Nephron (organoid): ENCODE results near the gene FBXO11.
A peak's percentile ranks its signal among the peaks of the same experiment; 100 is the strongest.
"Not testable (repeated sequence)": the region's sequence is repeated elsewhere in the genome, so short reads cannot be mapped to it uniquely, and the experiment has no call there.

Experiments
- H3K27ac Mint-ChIP-seq, 3 experiments: 2 replicates each; pipeline ENCODE4 v1.8.0; 2020; ENCODE audit warnings: mixed read lengths in 3 of 3, mild to moderate bottlenecking in 2 of 3, moderate library complexity in 1 of 3
- H3K27me3 Mint-ChIP-seq: 2 replicates; pipeline ENCODE4 v1.8.0; 2021; ENCODE audit warnings: low read depth, mild to moderate bottlenecking, moderate library complexity, mixed read lengths
- H3K36me3 Mint-ChIP-seq: 2 replicates; pipeline ENCODE4 v1.8.0; 2020; ENCODE audit warnings: low read depth, mixed read lengths
- H3K4me1 Mint-ChIP-seq: 2 replicates; pipeline ENCODE4 v1.8.0; 2020; ENCODE audit warnings: mixed read lengths
- H3K4me3 Mint-ChIP-seq, 3 experiments: 2 replicates each; pipeline ENCODE4 v1.8.0; 2020; ENCODE audit warnings: mild to moderate bottlenecking in 3 of 3, mixed read lengths in 3 of 3, moderate library complexity in 2 of 3
- H3K9me3 Mint-ChIP-seq: 2 replicates; pipeline ENCODE4 v1.8.0; 2020; ENCODE audit warnings: mixed read lengths
- TF ChIP-seq, protein P1 (sequence below), 3 experiments: fragments of 200-600 bp; sonication (generic); IDR thresholded peaks; one replicate each; pipeline ENCODE4 v1.5.0; 2021; ENCODE audit warnings: antibody characterized with exemption in 3 of 3; ENCODE audit not compliant: unreplicated experiment in 3 of 3

Gene FBXO11

DNA sequence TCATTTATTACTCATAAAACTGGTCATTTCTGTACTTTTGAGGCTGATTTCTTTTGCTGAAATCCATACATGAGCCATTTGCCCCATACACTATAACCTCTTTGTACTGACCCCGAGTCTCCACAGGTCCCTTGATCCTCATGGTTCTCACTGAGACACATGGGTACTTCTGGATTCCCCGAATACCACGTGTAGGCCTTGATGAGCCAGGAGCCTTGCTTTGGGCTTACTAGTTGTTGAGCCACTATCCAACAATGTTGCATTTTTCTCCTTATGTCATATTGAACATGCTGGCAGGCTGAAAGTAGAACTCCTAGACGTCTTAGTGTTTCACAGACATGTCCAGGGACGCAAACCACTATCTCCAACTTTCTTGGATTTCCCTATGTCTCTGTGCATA is 2.4 kb upstream of the FBXO11 start:
- H3K36me3 Mint-ChIP-seq, result no peaks in the 10 kb centered on the region
- H3K27ac Mint-ChIP-seq, result peak overlapping the region in 2 of 3 experiments; percentile 5 to 14
- H3K4me3 Mint-ChIP-seq, result peak overlapping the region; percentile 35 to 58 (median 56)
- H3K27me3 Mint-ChIP-seq, result no peaks in the 10 kb centered on the region
- peaks cover 3% of the 10 kb centered on the region for H3K9me3 Mint-ChIP-seq
- TF ChIP-seq, protein P1, sequence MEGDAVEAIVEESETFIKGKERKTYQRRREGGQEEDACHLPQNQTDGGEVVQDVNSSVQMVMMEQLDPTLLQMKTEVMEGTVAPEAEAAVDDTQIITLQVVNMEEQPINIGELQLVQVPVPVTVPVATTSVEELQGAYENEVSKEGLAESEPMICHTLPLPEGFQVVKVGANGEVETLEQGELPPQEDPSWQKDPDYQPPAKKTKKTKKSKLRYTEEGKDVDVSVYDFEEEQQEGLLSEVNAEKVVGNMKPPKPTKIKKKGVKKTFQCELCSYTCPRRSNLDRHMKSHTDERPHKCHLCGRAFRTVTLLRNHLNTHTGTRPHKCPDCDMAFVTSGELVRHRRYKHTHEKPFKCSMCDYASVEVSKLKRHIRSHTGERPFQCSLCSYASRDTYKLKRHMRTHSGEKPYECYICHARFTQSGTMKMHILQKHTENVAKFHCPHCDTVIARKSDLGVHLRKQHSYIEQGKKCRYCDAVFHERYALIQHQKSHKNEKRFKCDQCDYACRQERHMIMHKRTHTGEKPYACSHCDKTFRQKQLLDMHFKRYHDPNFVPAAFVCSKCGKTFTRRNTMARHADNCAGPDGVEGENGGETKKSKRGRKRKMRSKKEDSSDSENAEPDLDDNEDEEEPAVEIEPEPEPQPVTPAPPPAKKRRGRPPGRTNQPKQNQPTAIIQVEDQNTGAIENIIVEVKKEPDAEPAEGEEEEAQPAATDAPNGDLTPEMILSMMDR (IDR thresholded peaks at IDR 0.05; ENCODE audit: unreplicated experiment in 3 of 3), result no peak
- H3K4me1 Mint-ChIP-seq, result peaks cover 8% of the 10 kb centered on the region

GRCh38 chr2:47907039-47907781 is 912 bp upstream of the FBXO11 start:
- TF ChIP-seq, protein P1 (IDR thresholded peaks at IDR 0.05; ENCODE audit: unreplicated experiment in 3 of 3), result peak in 1 of 3 experiments; percentile 73
- H3K36me3 Mint-ChIP-seq, result no peaks in the 10 kb centered on the region
- peaks cover 20% of the 10 kb centered on the region for H3K4me1 Mint-ChIP-seq
- peak overlapping the region; percentile 87 to 89 (median 89) for H3K4me3 Mint-ChIP-seq
- H3K9me3 Mint-ChIP-seq, result no peaks in the 10 kb centered on the region
- H3K27me3 Mint-ChIP-seq, result no peaks in the 10 kb centered on the region
- peak overlapping the region; percentile 94 to 98 (median 98) for H3K27ac Mint-ChIP-seq

DNA sequence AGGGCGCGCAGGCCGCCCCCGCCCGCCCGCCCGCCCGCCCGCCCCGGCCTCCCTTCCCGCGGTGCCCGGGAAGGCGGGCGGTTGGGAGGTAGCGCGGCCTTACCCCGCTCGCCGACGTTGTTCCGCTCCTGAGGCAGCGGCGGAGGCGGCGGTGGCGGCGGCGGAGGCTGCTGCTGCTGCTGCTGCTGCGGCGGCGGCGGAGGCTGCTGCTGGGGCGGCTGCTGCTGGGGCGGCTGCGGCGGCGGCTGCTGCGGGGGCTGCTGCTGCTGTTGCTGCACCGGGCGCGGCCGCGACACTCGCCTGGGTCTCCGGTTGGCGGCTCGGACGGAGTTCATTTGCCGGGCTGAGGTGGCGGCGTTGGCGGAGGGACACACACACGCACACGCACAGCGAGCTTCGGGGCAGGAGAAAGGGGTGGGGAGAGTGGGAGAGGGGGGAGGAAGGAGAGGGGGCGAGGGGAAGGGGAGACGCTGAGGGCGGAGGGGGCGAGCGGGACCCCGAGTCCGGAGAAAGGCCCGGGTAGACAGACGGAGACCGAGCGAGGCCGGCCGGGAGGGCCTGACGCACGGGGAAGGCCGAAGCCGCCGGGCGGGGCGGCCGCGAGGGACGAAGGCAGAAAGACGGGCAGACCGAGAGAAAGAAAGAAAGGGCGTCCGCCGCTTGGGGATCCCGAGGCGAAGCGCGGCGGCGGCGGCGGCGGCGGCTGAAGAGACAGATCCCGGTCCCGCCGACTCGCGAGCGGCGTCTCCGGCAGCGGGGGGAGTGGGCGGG is 727 bp downstream of the FBXO11 start:
- peak overlapping the region; percentile 87 to 89 (median 89) for H3K4me3 Mint-ChIP-seq
- H3K9me3 Mint-ChIP-seq, result no peaks in the 10 kb centered on the region
- peak overlapping the region; percentile 94 to 98 (median 98) for H3K27ac Mint-ChIP-seq
- no peaks in the 10 kb centered on the region for H3K36me3 Mint-ChIP-seq
- H3K27me3 Mint-ChIP-seq, result no peaks in the 10 kb centered on the region
- peaks cover 22% of the 10 kb centered on the region for H3K4me1 Mint-ChIP-seq
- TF ChIP-seq, protein P1 (IDR thresholded peaks at IDR 0.05; ENCODE audit: unreplicated experiment in 3 of 3), result no peak

GRCh38 chr2:47903781-47904490 is 2.4 kb downstream of the FBXO11 start:
- H3K4me3 Mint-ChIP-seq, result peak overlapping the region; percentile 97 to 99 (median 98)
- peaks cover 32% of the 10 kb centered on the region for H3K4me1 Mint-ChIP-seq
- no peaks in the 10 kb centered on the region for H3K36me3 Mint-ChIP-seq
- TF ChIP-seq, protein P1 (IDR thresholded peaks at IDR 0.05; ENCODE audit: unreplicated experiment in 3 of 3), result no peak
- peak overlapping the region; percentile 89 to 99 (median 97) for H3K27ac Mint-ChIP-seq
- no peaks in the 10 kb centered on the region for H3K27me3 Mint-ChIP-seq
- H3K9me3 Mint-ChIP-seq, result no peaks in the 10 kb centered on the region

- not testable (repeated sequence) for H3K4me3 Mint-ChIP-seq, H3K27ac Mint-ChIP-seq, H3K27me3 Mint-ChIP-seq, H3K9me3 Mint-ChIP-seq
- Mint-ChIP-seq H3K4me1 (peaks cover 35% of the 10 kb centered on the region), H3K36me3 (peaks cover 12% of the 10 kb centered on the region)
Observed at GRCh38 chr2:47901892-47902291, 4.4 kb downstream of the FBXO11 start.

- peaks cover 12% of the 10 kb centered on the region for H3K36me3 Mint-ChIP-seq
- peaks cover 43% of the 10 kb centered on the region for H3K4me1 Mint-ChIP-seq
- H3K27me3 Mint-ChIP-seq, result no peaks in the 10 kb centered on the region
- H3K4me3 Mint-ChIP-seq, result no peak overlapping the region
- TF ChIP-seq, protein P1 (IDR thresholded peaks at IDR 0.05; ENCODE audit: unreplicated experiment in 3 of 3), result no peak
- H3K27ac Mint-ChIP-seq, result no peak overlapping the region
- no peaks in the 10 kb centered on the region for H3K9me3 Mint-ChIP-seq
Observed at GRCh38 chr2:47900857-47901256, 5.4 kb downstream of the FBXO11 start.
